Putamen (tissue), 1 donor: ENCODE measurements around the gene SAFB2.

Experiments used
- DNase-seq: peaks from one replicate; pipeline ENCODE4 v3.0.0-alpha.2; 2016; ENCODE audit warnings: low spot score

SAFB2 gene

GRCh38 chr19:5541456-5541855 is 81.1 kb downstream of the SAFB2 start:
- no peak for DNase-seq

GRCh38 chr19:5540208-5540607 is 82.4 kb downstream of the SAFB2 start:
- no peak for DNase-seq

GRCh38 chr19:5537870-5538269 is 84.7 kb downstream of the SAFB2 start:
- no peak for DNase-seq
